Panc1 (cell line): ENCODE data around the gene NPLOC4. TPM values are rescaled to one million over a fixed set of nuclear protein-coding genes. Genes with fewer than 3 reads are reported as not detected.

Source experiments
- ATAC-seq: fragments of 200-7000 bp; cut with Tn5 transposase; 2 replicates; pipeline ENCODE4 v1.9.1; 2020; ENCODE audit warnings: mild to moderate bottlenecking, moderate library complexity
- BruUV-seq: library from RNA; stranded (reverse); fragments of 400-500 nt; replicated peaks from 2 replicates; lab custom pipeline; 2021; lab: Mats Ljungman, UMichigan
- CTCF ChIA-PET: fragments of 300-600 bp; sonication (Branson Sonifier 250); formaldehyde crosslinking; loops from one replicate; lab custom pipeline; 2022; ENCODE audit warnings: antibody characterized with exemption; lab: Charles Lee
- POLR2A ChIA-PET: fragments of 300-600 bp; sonication (Branson Sonifier 250); formaldehyde crosslinking; loops from one replicate; lab custom pipeline; 2022; ENCODE audit warnings: antibody characterized with exemption; lab: Charles Lee
- DNase-seq: peaks from one replicate; pipeline ENCODE4 v3.0.0-alpha.2; 2010; ENCODE audit warnings: low read depth, low spot score
- H3K27ac ChIP-seq: 2 replicates; pipeline ENCODE4 v1.5.1; 2011; ENCODE audit warnings: mild to moderate bottlenecking, low read length, inconsistent platforms
- H3K27me3 ChIP-seq: fragments of 200-500 bp; sonication (Bioruptor generic); 2 replicates; pipeline ENCODE4 v1.6.0; 2014; ENCODE audit warnings: low read length, inconsistent platforms; ENCODE audit not compliant: control insufficient read depth, insufficient read depth
- H3K36me3 ChIP-seq: fragments of 200-500 bp; sonication (Bioruptor generic); 2 replicates; pipeline ENCODE4 v1.5.1; 2014; ENCODE audit warnings: inconsistent platforms, mild to moderate bottlenecking, low read length, moderate library complexity; ENCODE audit not compliant: control insufficient read depth, insufficient read depth
- H3K4me1 ChIP-seq: 2 replicates; pipeline ENCODE4 v1.5.1; 2011; ENCODE audit warnings: inconsistent platforms, mild to moderate bottlenecking, low read length, moderate library complexity; ENCODE audit not compliant: control insufficient read depth, insufficient read depth
- H3K4me3 ChIP-seq, 2 experiments: 2 replicates each; pipeline ENCODE4 v1.5.1; 2011 to 2012; ENCODE audit warnings: low read depth in 2 of 2, low read length in 2 of 2, mild to moderate bottlenecking in 2 of 2, inconsistent platforms in 1 of 2, moderate library complexity in 1 of 2
- H3K9me3 ChIP-seq: fragments of 200-500 bp; sonication (Bioruptor generic); 2 replicates; pipeline ENCODE4 v1.5.1; 2014; ENCODE audit warnings: low read depth, mild to moderate bottlenecking, inconsistent platforms, low read length, moderate library complexity; ENCODE audit not compliant: control insufficient read depth, insufficient read depth
- CTCF ChIP-seq: fragments of 450-650 bp; IDR thresholded peaks from 2 replicates; pipeline ENCODE4 v1.5.1; 2017; ENCODE audit warnings: mild to moderate bottlenecking
- POLR2AphosphoS5 ChIP-seq: IDR thresholded peaks from 2 replicates; pipeline ENCODE4 v1.6.1; 2012; ENCODE audit warnings: mild to moderate bottlenecking, low read depth, low read length, moderate library complexity
- REST ChIP-seq, 2 experiments: IDR thresholded peaks; 2 replicates each; pipeline ENCODE4 v1.6.1; 2011 to 2012; ENCODE audit warnings: low read depth in 2 of 2, control low read depth in 1 of 2, low read length in 1 of 2, mild to moderate bottlenecking in 1 of 2, moderate library complexity in 1 of 2; ENCODE audit not compliant: insufficient read depth in 1 of 2
- SIN3A ChIP-seq: IDR thresholded peaks from 2 replicates; pipeline ENCODE4 v1.6.1; 2012; ENCODE audit warnings: low read depth, mild to moderate bottlenecking, low read length, moderate library complexity, borderline replicate concordance; ENCODE audit not compliant: insufficient read depth
- TCF7L2 ChIP-seq: IDR thresholded peaks from 2 replicates; pipeline ENCODE4 v1.6.1; 2011; ENCODE audit warnings: mild to moderate bottlenecking, low read depth, low read length, inconsistent platforms
- in situ Hi-C: cut with HindIII; loops from 2 replicates; pipeline ENCODE4 v1.10.0; 2016; ENCODE audit warnings: low sequenced_read_pairs, low pct_unique_long_range_greater_than_20kb
- intact Hi-C: fragments of 100-400 bp; cut with micrococcal nuclease; formaldehyde crosslinking; loops from one replicate; pipeline ENCODE4 v1.10.0; 2022; ENCODE audit not compliant: unreplicated experiment
- total RNA-seq: library from RNA; stranded (reverse); gene quantifications from one replicate; pipeline ENCODE4 v1.2.1, GENCODE V29; 2021; ENCODE audit not compliant: unreplicated experiment

NPLOC4 gene
- total RNA-seq, 1 experiment from 2014 or later, result 246 TPM

- Histone ChIP-seq H3K9me3 (no peaks in the 10 kb centered on the region), H3K27me3 (no peaks in the 10 kb centered on the region), H3K36me3 (peaks cover 31% of the 10 kb centered on the region), H3K4me3 (peak overlapping the region; percentile 67 to 100), H3K27ac (peak overlapping the region; percentile 87), H3K4me1 (peaks cover 13% of the 10 kb centered on the region)
- in situ Hi-C loops (no loop called here), intact Hi-C loops (no loop called here)
- BruUV-seq, result no TSS peak
- ChIA-PET POLR2A (interaction anchor here (0.5 to 0.6 kb wide), 2 partner anchors 114 to 119 kb away, joined by 3 to 5 read pairs; no protein-coding TSS in a partner anchor), CTCF (interaction anchor here (0.6 kb wide), 1 partner anchor 592 kb away, joined by 6 read pairs; no protein-coding TSS in a partner anchor)
- DNase-seq (no peak), ATAC-seq (no peak)
- TF ChIP-seq SIN3A (0 out of 2 replicates have a peak, but pooled peaks have one; percentile 32), TCF7L2 (no peak), REST (IDR thresholded peaks at IDR 0.05; ENCODE audit: insufficient read depth in 1 of 2, low read depth in 2 of 2, low read length in 1 of 2) (0 out of 4 replicates have a peak, but pooled peaks of 1 of the 2 experiments have one; percentile 8), CTCF (no peak), POLR2AphosphoS5 (no peak)
These were observed 125.9 kb downstream of the NPLOC4 start for GRCh38 chr17:81510785-81511553.

GRCh38 chr17:81509972-81510784 lies 126.7 kb downstream of the NPLOC4 start:
- Histone ChIP-seq H3K4me1 (peaks cover 13% of the 10 kb centered on the region), H3K27me3 (no peaks in the 10 kb centered on the region), H3K27ac (peak overlapping the region; percentile 87), H3K9me3 (no peaks in the 10 kb centered on the region), H3K4me3 (peak overlapping the region; percentile 67 to 100), H3K36me3 (peaks cover 31% of the 10 kb centered on the region)
- BruUV-seq, result no TSS peak
- CTCF ChIA-PET, result no interaction called here
- no peak for ATAC-seq
- 0 out of 2 replicates have a peak, but pooled peaks have one; percentile 6 for TF ChIP-seq POLR2AphosphoS5
- no peak for TF ChIP-seq SIN3A
- TF ChIP-seq REST (IDR thresholded peaks at IDR 0.05; ENCODE audit: insufficient read depth in 1 of 2, low read depth in 2 of 2, low read length in 1 of 2), result no peak
- DNase-seq, result no peak
- intact Hi-C loops (no loop called here), in situ Hi-C loops (no loop called here)
- POLR2A ChIA-PET, result interaction anchor here (0.5 kb wide), 1 partner anchor 118 kb away, joined by 3 read pairs; no protein-coding TSS in a partner anchor
